Activated CD4-positive, alpha-beta T cell treated with anti-CD3 and anti-CD28 coated beads, Interleukin-2, amount 50 U/mL, for 16 hours (primary cell): ENCODE results near the gene IPO4.

Experiments
- DNase-seq: peaks from one replicate; pipeline ENCODE4 v3.0.0-alpha.2; 2020

IPO4 gene

DNA sequence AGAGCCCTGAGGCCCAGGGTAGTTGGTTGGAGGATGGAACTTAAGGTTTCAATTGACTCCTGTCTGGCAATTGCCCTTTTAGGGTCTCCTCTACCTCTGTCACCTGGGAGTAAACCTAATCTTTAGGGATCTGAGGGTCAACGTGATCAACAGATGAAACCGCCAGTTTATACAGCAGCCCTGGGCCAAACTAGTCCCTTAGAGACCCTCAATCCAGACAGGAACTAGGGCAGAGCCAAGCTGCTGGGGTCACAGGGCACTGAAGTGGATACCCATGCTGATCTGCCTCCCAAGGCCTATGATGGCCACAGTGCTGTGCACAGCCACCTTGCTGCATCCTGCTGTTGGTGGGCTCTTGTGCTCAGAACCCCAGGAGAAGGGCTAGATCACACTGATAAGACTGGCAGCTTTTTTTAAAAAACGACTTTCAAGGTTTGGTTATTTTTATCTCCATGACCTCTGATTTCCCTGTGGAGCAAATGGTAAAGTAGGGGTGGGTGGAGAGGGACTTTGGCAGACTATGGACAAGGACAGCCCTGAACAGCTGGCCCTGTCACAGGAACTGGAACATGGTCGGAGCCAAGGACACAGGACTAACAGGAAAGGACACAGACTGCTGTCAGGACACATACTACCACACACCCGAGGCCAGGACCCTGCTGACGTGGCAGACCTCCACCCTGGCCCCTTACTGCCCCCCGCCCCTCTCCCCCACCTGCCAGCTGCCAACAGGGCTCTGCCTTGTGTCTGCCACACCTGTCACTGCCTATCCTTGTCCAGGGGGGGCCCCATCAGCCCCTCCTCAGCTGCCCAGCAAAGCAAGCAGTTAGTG, 57.7 kb downstream of the IPO4 start:
- DNase-seq, result no peak

DNA sequence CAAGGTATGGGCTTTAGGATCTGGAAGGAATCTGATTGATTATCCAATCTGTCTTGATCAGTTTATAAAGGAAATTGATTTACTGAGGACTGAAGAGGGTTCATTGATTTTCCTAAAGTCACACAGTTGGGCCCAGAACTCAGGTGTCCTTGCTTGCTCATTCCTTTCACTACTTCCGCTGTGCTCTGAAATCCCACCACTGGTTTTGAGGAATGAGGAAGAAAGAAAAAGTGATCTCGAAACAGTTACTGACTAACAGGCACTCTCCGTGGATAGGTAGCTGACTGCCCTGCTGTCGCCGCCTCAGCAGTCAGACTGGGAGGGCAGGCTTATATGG, 58.3 kb downstream of the IPO4 start, which contains the start of gene FITM1:
Gene FITM1, plus strand, starts transcription at position 280 of the 337 bp plus-strand sequence. CDS start 905 bp downstream, outside the sequence.
- no peak for DNase-seq
